HFFc6 (cell line): ENCODE measurements around the gene C16orf90. TPM values are rescaled to one million over a fixed set of nuclear protein-coding genes. Genes with fewer than 3 reads are reported as not detected.

Experiments used
- DNase-seq: peaks from one replicate; pipeline ENCODE4 v3.0.0-alpha.2; 2018
- H3K27ac Mint-ChIP-seq: 2 replicates; pipeline ENCODE4 v1.8.0; 2020; ENCODE audit warnings: mild to moderate bottlenecking, mixed read lengths
- H3K27me3 Mint-ChIP-seq: 2 replicates; pipeline ENCODE4 v1.8.0; 2021; ENCODE audit warnings: mild to moderate bottlenecking, moderate library complexity, mixed read lengths; ENCODE audit not compliant: insufficient read depth
- H3K36me3 Mint-ChIP-seq: 2 replicates; pipeline ENCODE4 v1.8.0; 2021; ENCODE audit warnings: low read depth, mixed read lengths
- H3K4me1 Mint-ChIP-seq: 2 replicates; pipeline ENCODE4 v1.8.0; 2020; ENCODE audit warnings: low read depth, mixed read lengths
- H3K4me3 Mint-ChIP-seq: 2 replicates; pipeline ENCODE4 v1.8.0; 2020; ENCODE audit warnings: mild to moderate bottlenecking, moderate library complexity, mixed read lengths
- H3K9me3 Mint-ChIP-seq: 2 replicates; pipeline ENCODE4 v1.8.0; 2020; ENCODE audit warnings: mild to moderate bottlenecking, mixed read lengths
- total RNA-seq, 6 experiments: library from RNA; stranded (reverse); fragmentation: NEBNext Ultra II Directional; extraction: Animal tissue kit (Norgen Biotek cat#: 25700); gene quantifications; 2 replicates in 1 of 6; 3 replicates in 5 of 6; pipeline ENCODE4 v1.2.3, GENCODE V29; 2021
- TF ChIP-seq, protein P1 (sequence below): fragments of 200-600 bp; sonication (generic); IDR thresholded peaks from 2 replicates; pipeline ENCODE4 v1.5.0; 2021; ENCODE audit warnings: antibody characterized with exemption, mild to moderate bottlenecking

The C16orf90 gene
- total RNA-seq, 6 experiments from 2014 or later = not detected

- no peak for DNase-seq
- no peak overlapping the region for H3K27ac Mint-ChIP-seq
These were observed 7.5 kb downstream of the C16orf90 start for GRCh38 chr16:3487521-3488410.

GRCh38 chr16:3486506-3487215, 8.6 kb downstream of the C16orf90 start:
- Mint-ChIP-seq H3K4me1 (no peaks in the 10 kb centered on the region; the same call in 1 of the 2 replicates), H3K4me3 (no peak overlapping the region), H3K27me3 (peaks cover 4% of the 10 kb centered on the region; the same call in 1 of the 2 replicates), H3K36me3 (peaks cover 12% of the 10 kb centered on the region), H3K27ac (no peak overlapping the region), H3K9me3 (no peaks in the 10 kb centered on the region)
- TF ChIP-seq, protein P1, sequence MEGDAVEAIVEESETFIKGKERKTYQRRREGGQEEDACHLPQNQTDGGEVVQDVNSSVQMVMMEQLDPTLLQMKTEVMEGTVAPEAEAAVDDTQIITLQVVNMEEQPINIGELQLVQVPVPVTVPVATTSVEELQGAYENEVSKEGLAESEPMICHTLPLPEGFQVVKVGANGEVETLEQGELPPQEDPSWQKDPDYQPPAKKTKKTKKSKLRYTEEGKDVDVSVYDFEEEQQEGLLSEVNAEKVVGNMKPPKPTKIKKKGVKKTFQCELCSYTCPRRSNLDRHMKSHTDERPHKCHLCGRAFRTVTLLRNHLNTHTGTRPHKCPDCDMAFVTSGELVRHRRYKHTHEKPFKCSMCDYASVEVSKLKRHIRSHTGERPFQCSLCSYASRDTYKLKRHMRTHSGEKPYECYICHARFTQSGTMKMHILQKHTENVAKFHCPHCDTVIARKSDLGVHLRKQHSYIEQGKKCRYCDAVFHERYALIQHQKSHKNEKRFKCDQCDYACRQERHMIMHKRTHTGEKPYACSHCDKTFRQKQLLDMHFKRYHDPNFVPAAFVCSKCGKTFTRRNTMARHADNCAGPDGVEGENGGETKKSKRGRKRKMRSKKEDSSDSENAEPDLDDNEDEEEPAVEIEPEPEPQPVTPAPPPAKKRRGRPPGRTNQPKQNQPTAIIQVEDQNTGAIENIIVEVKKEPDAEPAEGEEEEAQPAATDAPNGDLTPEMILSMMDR = no peak
- no peak for DNase-seq

More at GRCh38 chr16:3487521-3488410, 7.5 kb downstream of the C16orf90 start:
- peaks cover 10% of the 10 kb centered on the region; the same call in 1 of the 2 replicates for H3K36me3 Mint-ChIP-seq
- TF ChIP-seq, protein P1 = no peak
- no peaks in the 10 kb centered on the region; the same call in 1 of the 2 replicates for H3K4me1 Mint-ChIP-seq
- no peak overlapping the region for H3K4me3 Mint-ChIP-seq
- 0 out of 2 replicates have a peak, but pooled peaks cover 3% of the 10 kb centered on the region for H3K27me3 Mint-ChIP-seq
- H3K9me3 Mint-ChIP-seq = no peaks in the 10 kb centered on the region

DNA sequence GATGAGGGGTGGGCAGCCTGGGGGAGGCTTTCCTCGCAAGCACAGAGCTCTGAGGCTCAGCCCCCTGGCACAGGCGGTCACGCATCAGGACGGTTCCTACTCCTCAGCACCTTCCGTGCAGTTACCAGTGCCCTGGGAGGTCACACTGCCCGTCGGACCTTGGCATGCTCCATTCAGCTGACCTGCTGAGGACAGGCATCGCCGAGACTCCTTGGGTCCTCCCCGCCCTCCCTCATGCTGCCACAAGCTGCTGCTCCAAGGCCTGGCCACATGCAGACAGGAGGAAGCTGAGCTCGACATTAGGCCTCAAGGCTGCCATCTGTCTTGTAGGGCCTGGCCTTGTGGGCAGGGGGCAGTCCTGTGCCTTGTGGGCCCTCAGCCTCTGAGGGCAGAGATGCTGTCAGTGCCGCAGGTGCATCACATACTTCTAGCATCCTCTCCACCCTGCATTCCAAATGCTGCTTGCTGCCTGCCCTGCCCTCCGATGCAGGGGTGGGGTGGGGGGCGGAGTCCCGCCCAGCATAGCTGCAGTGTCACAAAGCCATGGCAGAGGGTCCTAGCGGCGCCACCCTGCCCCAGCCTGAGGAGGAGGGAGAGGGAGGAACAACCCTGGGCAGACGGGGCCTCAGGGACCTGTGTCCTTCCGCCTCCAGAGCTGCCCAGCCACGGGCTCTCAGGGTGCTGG, 9.3 kb downstream of the C16orf90 start:
- Mint-ChIP-seq H3K4me1 (no peaks in the 10 kb centered on the region; the same call in 1 of the 2 replicates), H3K4me3 (no peak overlapping the region), H3K27ac (no peak overlapping the region), H3K27me3 (peaks cover 6% of the 10 kb centered on the region), H3K36me3 (peaks cover 15% of the 10 kb centered on the region), H3K9me3 (no peaks in the 10 kb centered on the region)
- TF ChIP-seq, protein P1 = no peak
- no peak for DNase-seq

DNA sequence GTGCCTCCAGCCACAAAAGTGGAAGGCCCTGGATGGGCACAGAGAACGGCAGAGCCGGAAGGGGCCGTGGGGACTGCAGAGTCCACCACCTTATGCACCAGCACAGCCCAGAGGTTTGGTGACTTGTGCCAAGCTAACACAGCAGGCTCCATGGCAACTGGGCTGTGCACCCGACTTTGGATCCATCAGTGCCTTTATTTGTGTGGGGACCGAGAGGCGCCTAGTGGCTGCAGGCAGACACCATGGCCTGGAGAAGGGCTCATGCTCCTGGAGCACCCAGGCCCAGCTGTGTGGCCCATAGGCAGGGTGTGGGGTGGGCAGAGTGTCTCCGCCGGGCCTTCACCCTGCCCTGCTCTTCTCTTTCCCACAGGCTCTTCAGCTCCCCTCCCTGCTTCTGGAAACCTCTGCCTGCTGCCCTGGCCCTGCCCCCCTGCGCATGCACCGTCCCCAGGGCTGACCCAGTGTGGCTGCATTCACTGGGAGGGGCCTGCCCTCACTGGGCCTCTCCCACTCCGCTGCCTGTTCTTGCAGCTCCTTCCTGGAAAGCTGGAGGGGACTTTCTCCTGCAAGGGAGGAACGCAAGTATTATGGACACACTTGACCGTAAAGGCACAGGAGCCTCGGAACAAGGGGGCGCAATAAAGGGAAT, 10.1 kb downstream of the C16orf90 start:
- Mint-ChIP-seq H3K36me3 (peaks cover 15% of the 10 kb centered on the region), H3K27me3 (peaks cover 7% of the 10 kb centered on the region), H3K27ac (no peak overlapping the region), H3K9me3 (no peaks in the 10 kb centered on the region), H3K4me3 (no peak overlapping the region), H3K4me1 (no peaks in the 10 kb centered on the region; the same call in 1 of the 2 replicates)
- DNase-seq = no peak
- TF ChIP-seq, protein P1 = no peak
